Testis (tissue), 2 donors: ENCODE data around the gene PLCH2.

Experiments
- POLR2A ChIP-seq: fragments of 450-650 bp; IDR thresholded peaks from one replicate; pipeline ENCODE4 v1.6.1; 2017; ENCODE audit warnings: antibody characterized with exemption, mild to moderate bottlenecking, moderate library complexity
- TF ChIP-seq, protein P1 (sequence below), 3 experiments: fragments of 450-650 bp in 2 of 3; fragments of 200-600 bp in 1 of 3; sonication (generic) in 1 of 3; IDR thresholded peaks; one replicate each; pipeline ENCODE4 v1.5.1; 2016 to 2019; ENCODE audit warnings: antibody characterized with exemption in 3 of 3, mild to moderate bottlenecking in 2 of 3, moderate library complexity in 1 of 3

DNA sequence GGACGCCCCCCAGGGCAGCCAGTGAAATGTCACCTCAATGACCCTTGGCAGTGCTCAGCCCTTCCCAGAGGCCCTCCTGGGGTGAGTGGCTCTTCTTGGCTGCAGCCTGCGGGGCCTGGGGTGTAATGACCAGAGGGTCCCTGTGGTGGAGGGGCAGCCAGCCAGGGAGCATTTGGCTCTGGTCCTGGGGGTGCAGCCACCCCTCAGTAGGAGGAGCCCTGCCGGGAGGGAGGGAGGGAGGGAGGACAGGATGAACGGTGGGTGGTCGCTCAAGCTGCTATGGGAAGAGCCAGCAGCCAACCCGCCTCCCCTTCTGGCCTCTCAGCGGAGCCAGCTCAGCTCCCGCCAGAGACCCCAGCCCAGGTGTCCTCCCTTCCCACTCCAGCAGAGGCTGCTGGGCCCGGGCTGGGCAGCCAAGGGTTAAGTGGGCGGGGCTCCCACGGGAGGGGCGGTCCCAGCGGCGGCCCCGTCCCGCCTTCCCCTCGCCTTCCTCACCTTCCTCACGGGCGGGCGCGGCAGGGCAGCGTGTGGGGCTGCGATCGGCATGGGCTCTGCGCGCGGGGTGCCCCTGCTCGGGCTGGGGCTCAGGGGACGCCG, 9.0 kb upstream of the PLCH2 start:
- TF ChIP-seq POLR2A = no peak
- TF ChIP-seq, protein P1, sequence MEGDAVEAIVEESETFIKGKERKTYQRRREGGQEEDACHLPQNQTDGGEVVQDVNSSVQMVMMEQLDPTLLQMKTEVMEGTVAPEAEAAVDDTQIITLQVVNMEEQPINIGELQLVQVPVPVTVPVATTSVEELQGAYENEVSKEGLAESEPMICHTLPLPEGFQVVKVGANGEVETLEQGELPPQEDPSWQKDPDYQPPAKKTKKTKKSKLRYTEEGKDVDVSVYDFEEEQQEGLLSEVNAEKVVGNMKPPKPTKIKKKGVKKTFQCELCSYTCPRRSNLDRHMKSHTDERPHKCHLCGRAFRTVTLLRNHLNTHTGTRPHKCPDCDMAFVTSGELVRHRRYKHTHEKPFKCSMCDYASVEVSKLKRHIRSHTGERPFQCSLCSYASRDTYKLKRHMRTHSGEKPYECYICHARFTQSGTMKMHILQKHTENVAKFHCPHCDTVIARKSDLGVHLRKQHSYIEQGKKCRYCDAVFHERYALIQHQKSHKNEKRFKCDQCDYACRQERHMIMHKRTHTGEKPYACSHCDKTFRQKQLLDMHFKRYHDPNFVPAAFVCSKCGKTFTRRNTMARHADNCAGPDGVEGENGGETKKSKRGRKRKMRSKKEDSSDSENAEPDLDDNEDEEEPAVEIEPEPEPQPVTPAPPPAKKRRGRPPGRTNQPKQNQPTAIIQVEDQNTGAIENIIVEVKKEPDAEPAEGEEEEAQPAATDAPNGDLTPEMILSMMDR (IDR thresholded peaks at IDR 0.05) = no peak
